ENCODE data around the gene HNRNPDL.

- TF ChIP-seq EZH2phosphoT487 (IDR thresholded peaks at IDR 0.05; ENCODE audit: insufficient read depth, low read depth) (no peak), EZH2 (IDR thresholded peaks at IDR 0.05; ENCODE audit: insufficient read depth, poor library complexity, severe bottlenecking) (no peak)
Measured at GRCh38 chr4:82394896-82395295, 35.4 kb downstream of the HNRNPDL start.

All from GM23248 (cell line).